Measurements from ENCODE around the gene CFAP77. TPM values are rescaled to one million over a fixed set of nuclear protein-coding genes. Genes with fewer than 3 reads are reported as not detected.

CFAP77 gene
- total RNA-seq, 1 donor from 2014 or later = not detected

- FAIRE-seq (peak; percentile 23), DNase-seq (ENCODE audit: low read depth) (no peak)
- TF ChIP-seq, protein P1, sequence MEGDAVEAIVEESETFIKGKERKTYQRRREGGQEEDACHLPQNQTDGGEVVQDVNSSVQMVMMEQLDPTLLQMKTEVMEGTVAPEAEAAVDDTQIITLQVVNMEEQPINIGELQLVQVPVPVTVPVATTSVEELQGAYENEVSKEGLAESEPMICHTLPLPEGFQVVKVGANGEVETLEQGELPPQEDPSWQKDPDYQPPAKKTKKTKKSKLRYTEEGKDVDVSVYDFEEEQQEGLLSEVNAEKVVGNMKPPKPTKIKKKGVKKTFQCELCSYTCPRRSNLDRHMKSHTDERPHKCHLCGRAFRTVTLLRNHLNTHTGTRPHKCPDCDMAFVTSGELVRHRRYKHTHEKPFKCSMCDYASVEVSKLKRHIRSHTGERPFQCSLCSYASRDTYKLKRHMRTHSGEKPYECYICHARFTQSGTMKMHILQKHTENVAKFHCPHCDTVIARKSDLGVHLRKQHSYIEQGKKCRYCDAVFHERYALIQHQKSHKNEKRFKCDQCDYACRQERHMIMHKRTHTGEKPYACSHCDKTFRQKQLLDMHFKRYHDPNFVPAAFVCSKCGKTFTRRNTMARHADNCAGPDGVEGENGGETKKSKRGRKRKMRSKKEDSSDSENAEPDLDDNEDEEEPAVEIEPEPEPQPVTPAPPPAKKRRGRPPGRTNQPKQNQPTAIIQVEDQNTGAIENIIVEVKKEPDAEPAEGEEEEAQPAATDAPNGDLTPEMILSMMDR (IDR thresholded peaks at IDR 0.05; ENCODE audit: insufficient read depth, low read length, severe bottlenecking) = no peak
- Histone ChIP-seq H3K27me3 (ENCODE audit: control insufficient read depth, insufficient read depth, low read length) (peaks cover 6% of the 10 kb centered on the region), H3K4me3 (ENCODE audit: low read depth, low read length) (no peak overlapping the region), H3K36me3 (ENCODE audit: control insufficient read depth, insufficient read depth, low read length) (no peaks in the 10 kb centered on the region)
These were observed 64.2 kb downstream of the CFAP77 start for GRCh38 chr9:132474253-132474652.

GRCh38 chr9:132478353-132479050 is 68.5 kb downstream of the CFAP77 start:
- TF ChIP-seq, protein P1 (IDR thresholded peaks at IDR 0.05; ENCODE audit: insufficient read depth, low read length, severe bottlenecking) = no peak
- Histone ChIP-seq H3K36me3 (ENCODE audit: control insufficient read depth, insufficient read depth, low read length) (no peaks in the 10 kb centered on the region), H3K27me3 (ENCODE audit: control insufficient read depth, insufficient read depth, low read length) (peaks cover 4% of the 10 kb centered on the region), H3K4me3 (ENCODE audit: low read depth, low read length) (no peak overlapping the region)
- no peak for FAIRE-seq
- no peak for DNase-seq (ENCODE audit: low read depth)

GRCh38 chr9:132479733-132480132 is 69.7 kb downstream of the CFAP77 start:
- Histone ChIP-seq H3K36me3 (ENCODE audit: control insufficient read depth, insufficient read depth, low read length) (no peaks in the 10 kb centered on the region), H3K27me3 (ENCODE audit: control insufficient read depth, insufficient read depth, low read length) (peaks cover 4% of the 10 kb centered on the region), H3K4me3 (ENCODE audit: low read depth, low read length) (no peak overlapping the region)
- FAIRE-seq = no peak
- TF ChIP-seq, protein P1 (IDR thresholded peaks at IDR 0.05; ENCODE audit: insufficient read depth, low read length, severe bottlenecking) = no peak
- DNase-seq (ENCODE audit: low read depth) = no peak

GRCh38 chr9:132481053-132481849 is 71.2 kb downstream of the CFAP77 start:
- Histone ChIP-seq H3K36me3 (ENCODE audit: control insufficient read depth, insufficient read depth, low read length) (no peaks in the 10 kb centered on the region), H3K27me3 (ENCODE audit: control insufficient read depth, insufficient read depth, low read length) (peaks cover 2% of the 10 kb centered on the region)
- TF ChIP-seq, protein P1 (IDR thresholded peaks at IDR 0.05; ENCODE audit: insufficient read depth, low read length, severe bottlenecking) = no peak

GRCh38 chr9:132482196-132482813 is 72.3 kb downstream of the CFAP77 start:
- TF ChIP-seq, protein P1 (IDR thresholded peaks at IDR 0.05; ENCODE audit: insufficient read depth, low read length, severe bottlenecking) = no peak
- FAIRE-seq = no peak
- H3K36me3 ChIP-seq (ENCODE audit: control insufficient read depth, insufficient read depth, low read length) = no peaks in the 10 kb centered on the region
- peaks cover 2% of the 10 kb centered on the region for H3K27me3 ChIP-seq (ENCODE audit: control insufficient read depth, insufficient read depth, low read length)
- no peak overlapping the region for H3K4me3 ChIP-seq (ENCODE audit: low read depth, low read length)
- no peak for DNase-seq (ENCODE audit: low read depth)

More at GRCh38 chr9:132481053-132481849, 71.2 kb downstream of the CFAP77 start:
- no peak for DNase-seq (ENCODE audit: low read depth)
- no peak for FAIRE-seq
- H3K4me3 ChIP-seq (ENCODE audit: low read depth, low read length) = no peak overlapping the region

All from bronchial epithelial cell (primary cell).